GM18502 (cell line): Measurements from ENCODE around the gene TM9SF2.

ENCODE experiments used
- ATAC-seq: cut with Tn5 transposase; IDR thresholded peaks from one replicate; pipeline ENCODE4 v1.9.1; 2021; ENCODE audit warnings: mild to moderate bottlenecking; ENCODE audit not compliant: unreplicated experiment, poor library complexity

Gene TM9SF2

GRCh38 chr13:99572921-99573320 lies 71.6 kb downstream of the TM9SF2 start:
- ATAC-seq = no peak

- no peak for ATAC-seq
Measured at GRCh38 chr13:99575376-99576120, 74.3 kb downstream of the TM9SF2 start.

GRCh38 chr13:99577934-99578917 lies 77.0 kb downstream of the TM9SF2 start:
- ATAC-seq = peak; percentile 48

- ATAC-seq = no peak
Measured at GRCh38 chr13:99580500-99581268, 79.4 kb downstream of the TM9SF2 start.

- no peak for ATAC-seq
Measured at GRCh38 chr13:99582511-99582910, 81.2 kb downstream of the TM9SF2 start.

GRCh38 chr13:99585609-99586008 lies 84.3 kb downstream of the TM9SF2 start:
- ATAC-seq = no peak

GRCh38 chr13:99587021-99587420 lies 85.7 kb downstream of the TM9SF2 start:
- no peak for ATAC-seq

GRCh38 chr13:99587893-99588606 lies 86.8 kb downstream of the TM9SF2 start:
- no peak for ATAC-seq

- no peak for ATAC-seq
Measured at GRCh38 chr13:99589575-99589974, 88.3 kb downstream of the TM9SF2 start.

- no peak for ATAC-seq
Measured at GRCh38 chr13:99590519-99591011, 89.3 kb downstream of the TM9SF2 start.

- ATAC-seq = no peak
Measured at GRCh38 chr13:99596180-99596579, 94.9 kb downstream of the TM9SF2 start.

GRCh38 chr13:99600318-99600717 lies 99.0 kb downstream of the TM9SF2 start:
- ATAC-seq = no peak

- ATAC-seq = no peak
Measured at GRCh38 chr13:99601535-99601934, 100.3 kb downstream of the TM9SF2 start.

GRCh38 chr13:99604636-99605035 lies 103.4 kb downstream of the TM9SF2 start:
- ATAC-seq = no peak

- ATAC-seq = peak; percentile 78
Measured at GRCh38 chr13:99605420-99606323, 104.4 kb downstream of the TM9SF2 start.

- ATAC-seq = peak; percentile 81
Measured at GRCh38 chr13:99606324-99607066, 105.2 kb downstream of the TM9SF2 start, which contains the start of gene CLYBL. Gene CLYBL, plus strand, starts transcription at chr13:99606690.

GRCh38 chr13:99608345-99608744 lies 107.1 kb downstream of the TM9SF2 start:
- no peak for ATAC-seq

- ATAC-seq = no peak
Measured at GRCh38 chr13:99610702-99611289, 109.5 kb downstream of the TM9SF2 start.
